Hepatic stellate cell (primary cell): ENCODE data around the gene LRGUK.
A peak's percentile ranks its signal among the peaks of the same experiment; 100 is the strongest.
"Not testable (repeated sequence)": the region's sequence is repeated elsewhere in the genome, so short reads cannot be mapped to it uniquely, and the experiment has no call there.

ENCODE experiments used
- DNase-seq: peaks from one replicate; pipeline ENCODE4 v3.0.0; 2011; ENCODE audit warnings: low spot score

Gene LRGUK

DNA sequence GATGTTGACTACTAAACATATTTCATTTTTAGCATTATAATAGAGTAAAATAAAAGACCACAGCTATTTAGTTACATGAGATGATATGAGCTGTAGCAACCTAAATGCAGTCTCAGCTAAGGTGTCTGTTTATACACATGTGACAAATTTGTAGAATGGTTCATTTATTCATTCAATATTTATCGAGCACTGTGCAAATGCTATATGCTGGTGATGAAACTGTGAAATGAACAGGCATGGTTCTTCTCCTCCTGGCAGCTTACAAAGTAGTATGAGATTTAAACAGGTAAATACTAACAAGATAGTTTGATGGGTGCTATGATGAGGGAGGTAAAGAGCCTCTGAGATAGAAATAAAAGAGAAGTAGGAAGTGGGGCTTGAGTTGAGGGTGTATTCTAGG lies 60.8 kb downstream of the LRGUK start:
- DNase-seq: no peak

DNA sequence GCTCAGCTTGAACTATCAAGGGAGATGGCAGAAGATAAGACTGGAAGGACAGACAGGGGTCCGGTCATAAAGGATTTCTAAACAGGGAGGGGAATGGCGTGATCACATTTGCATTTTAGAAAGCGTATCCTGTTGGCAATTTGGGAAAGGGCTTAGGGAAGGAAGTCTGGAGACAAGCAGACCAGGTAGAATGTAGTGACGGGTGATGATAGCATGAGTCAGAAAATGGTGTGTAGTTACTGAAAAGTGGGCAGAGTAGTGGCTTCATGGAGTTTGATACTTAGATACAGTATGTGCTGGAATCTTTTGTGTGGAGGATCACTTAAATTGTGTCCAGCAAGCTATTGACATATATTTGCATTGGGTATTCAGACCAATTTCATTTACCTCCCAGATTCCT lies 61.2 kb downstream of the LRGUK start:
- no peak for DNase-seq

DNA sequence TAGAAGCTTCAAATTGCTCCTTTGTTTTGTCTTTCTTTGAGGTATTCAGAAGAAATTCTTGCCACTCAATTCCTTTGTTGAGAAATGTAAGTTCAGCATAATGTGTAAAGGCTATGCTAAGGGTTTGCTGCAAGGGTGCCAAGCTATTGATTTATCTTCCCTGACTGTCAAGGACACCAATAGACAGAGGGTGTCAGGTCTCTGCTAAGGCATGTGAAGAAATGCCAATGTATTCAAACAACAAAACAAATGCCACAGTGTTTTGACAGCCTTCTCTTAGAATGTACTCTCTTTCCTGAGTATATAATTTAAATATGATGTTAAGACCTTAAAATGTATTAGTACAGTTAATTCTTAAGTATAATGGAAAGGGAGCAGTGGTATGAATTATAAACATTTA lies 62.4 kb downstream of the LRGUK start:
- DNase-seq: no peak

DNA sequence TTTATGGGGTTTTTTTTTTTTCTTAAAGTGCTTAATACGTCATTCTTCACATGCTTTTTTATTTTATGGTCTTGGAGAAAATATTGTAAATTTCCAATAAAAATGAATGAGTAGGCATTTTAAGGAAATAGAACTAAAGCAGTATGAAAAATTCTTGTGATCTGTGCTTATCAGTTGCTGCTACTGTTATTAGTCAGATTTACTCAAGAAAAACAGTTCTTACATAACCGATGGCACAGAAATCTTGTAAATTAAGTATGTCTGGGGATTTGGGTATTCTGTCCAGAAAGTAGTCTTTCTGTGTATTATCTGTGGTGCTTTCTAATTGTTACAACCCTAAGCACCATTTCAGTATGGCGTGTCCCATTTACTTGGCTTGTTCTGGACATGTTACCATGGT lies 64.7 kb downstream of the LRGUK start:
- DNase-seq: no peak

DNA sequence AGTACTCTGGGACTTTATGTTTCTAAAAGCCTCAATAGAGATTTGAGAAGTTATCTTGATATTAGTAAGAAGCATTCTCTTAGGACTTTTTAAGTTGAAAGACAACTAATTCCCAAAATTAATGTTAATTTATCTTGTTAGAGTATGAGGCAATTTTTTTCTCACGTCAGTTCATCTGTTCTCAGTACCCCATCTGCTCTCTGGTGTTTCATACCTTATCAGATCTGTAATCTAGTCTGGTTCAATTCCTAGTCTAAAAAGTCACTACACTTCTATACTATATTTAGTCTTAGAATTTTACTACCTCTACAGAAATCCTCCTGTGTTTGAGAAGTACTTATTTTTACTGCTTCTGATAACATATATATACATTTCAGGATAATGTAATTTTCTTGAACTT lies 66.1 kb downstream of the LRGUK start:
- no peak for DNase-seq

DNA sequence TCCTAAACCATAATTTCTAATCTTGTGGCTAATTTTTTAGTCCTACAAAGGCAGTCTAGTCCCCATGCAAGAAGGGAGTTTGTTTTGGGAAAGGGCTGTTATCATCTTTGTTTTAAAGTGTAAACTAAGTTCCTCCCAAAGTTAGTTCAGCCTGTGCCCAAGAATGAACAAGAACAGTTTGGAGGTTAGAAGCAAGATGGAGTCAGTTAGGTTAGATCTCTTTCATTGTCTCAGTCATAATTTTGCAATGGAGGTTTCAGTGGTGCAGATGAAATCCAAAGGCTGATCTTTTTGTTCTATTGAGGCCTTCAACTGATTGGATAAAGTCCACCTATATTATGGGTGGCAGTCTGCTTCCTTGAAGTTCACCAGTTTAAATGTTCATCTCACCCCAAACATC lies 68.1 kb downstream of the LRGUK start:
- no peak for DNase-seq

DNA sequence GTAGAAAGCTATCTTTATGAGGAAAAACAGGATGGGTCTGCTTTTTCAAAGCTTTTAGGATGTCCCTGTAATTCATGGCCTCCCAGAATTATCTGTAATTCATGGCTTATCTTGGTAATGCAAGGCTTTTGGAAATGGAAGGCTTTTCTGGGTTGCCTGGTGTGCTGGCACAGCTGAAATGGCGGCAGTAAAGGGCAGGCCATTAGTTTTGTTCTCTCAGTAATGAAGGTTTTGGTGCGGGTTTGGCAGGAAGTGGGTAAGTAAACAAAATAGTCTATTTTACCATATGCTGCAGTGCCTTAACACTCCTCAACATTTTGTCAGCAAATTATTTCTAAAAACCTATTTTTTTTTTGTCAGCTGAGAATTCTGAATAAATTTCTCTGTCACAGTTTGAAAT lies 69.3 kb downstream of the LRGUK start:
- no peak for DNase-seq

DNA sequence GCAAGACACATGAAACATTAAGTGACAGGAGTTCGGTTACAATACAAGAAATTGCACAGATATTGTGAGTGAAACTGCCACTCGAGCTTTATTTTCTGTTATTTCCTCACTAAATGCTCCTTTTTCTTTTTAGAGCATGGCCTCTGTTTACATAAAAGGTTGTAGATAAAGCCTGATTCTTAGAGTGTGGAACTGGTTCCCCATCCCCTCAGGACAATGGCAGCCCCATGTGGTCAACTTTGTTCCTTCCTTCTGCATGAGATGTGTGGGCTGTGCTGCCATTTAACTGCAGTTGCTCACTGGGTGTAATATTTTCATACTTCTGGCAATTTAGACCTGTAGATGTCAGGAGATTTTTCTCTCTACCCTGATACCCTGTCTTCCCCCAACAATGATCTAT lies 70.2 kb downstream of the LRGUK start:
- DNase-seq: no peak

DNA sequence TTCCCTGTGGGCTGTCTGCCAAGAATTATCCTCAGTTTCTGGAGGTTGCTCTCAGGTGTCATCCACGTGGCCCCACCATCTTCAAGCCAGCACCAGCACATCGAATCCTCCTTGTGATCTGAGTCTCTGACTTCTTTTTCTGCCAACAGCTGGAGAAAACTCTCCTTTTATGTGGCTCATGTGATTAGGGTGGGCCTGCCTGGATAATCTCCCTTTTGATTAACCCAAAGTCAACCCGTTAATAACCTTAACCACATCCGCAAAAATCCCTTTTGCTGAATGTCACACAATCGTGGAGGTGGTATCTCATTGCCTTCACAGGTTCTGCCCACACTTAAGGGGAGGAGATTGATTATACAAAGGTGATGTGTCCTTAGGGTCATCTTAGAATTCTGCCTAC lies 73.8 kb downstream of the LRGUK start:
- DNase-seq: no peak

DNA sequence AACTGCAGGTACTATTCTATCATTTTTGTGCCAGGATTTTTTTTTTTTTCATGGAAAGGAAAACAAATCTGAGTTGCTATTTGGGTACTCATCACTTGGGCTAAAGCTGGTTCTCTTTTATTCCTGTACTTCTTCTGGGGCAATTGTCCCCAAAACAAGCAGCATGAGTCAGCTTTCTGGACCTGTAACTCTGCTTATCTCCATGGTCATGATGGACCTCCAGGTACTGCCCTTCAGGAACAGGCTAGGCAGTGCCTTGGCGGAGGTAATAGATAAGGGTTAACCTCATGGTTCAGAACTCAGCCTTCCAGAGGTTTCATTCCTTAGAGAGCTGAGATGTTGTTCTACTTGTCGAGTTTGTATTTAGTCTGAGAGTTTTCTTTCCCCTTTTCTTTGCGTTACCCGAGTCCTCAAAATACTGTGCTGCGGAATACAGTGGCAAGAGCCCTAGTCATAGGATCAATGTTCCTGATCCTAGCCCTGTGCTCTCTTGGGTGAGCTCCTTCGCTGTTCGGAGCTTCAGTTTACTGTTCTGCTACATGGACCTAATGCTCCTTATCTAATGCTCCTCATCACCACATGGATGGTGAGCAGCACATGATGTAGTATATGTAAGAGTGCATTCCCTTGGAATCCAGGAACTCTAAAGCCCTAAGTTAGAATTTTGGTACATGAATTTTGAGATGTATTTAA lies 74.6 kb downstream of the LRGUK start:
- DNase-seq: no peak

DNA sequence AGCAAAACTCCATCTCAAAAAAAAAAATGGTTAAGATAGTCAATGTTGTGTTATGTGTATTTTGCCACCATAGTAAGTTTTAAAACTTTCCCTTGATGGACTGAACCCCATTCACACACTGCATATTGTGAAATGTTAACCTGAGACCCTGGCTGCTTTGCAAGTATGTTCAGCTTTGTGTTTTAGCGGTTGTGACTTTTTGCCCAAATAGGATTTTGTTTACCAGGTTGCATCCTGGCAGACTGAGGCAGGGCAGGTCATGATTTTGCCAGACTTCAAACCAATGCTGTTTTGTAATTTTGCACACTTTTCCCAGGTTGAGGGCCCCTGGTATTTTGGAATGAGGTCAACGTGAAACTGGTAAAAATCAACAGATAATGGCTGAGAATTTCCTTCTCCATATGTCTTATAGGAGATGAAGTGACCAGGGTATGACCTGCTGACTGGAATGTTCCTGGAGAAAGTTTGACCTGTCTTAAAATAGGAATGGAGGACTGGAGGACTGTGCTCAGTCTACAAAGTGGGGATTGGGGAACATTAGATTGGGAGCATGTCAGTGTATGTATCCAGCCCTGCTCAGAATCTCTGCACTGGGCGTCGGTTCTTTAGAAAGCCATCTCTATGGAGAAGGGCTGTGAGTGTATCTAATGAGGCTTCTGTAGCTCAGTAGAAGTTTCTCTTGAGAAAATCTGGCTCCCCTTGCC lies 76.2 kb downstream of the LRGUK start:
- no peak for DNase-seq

DNA sequence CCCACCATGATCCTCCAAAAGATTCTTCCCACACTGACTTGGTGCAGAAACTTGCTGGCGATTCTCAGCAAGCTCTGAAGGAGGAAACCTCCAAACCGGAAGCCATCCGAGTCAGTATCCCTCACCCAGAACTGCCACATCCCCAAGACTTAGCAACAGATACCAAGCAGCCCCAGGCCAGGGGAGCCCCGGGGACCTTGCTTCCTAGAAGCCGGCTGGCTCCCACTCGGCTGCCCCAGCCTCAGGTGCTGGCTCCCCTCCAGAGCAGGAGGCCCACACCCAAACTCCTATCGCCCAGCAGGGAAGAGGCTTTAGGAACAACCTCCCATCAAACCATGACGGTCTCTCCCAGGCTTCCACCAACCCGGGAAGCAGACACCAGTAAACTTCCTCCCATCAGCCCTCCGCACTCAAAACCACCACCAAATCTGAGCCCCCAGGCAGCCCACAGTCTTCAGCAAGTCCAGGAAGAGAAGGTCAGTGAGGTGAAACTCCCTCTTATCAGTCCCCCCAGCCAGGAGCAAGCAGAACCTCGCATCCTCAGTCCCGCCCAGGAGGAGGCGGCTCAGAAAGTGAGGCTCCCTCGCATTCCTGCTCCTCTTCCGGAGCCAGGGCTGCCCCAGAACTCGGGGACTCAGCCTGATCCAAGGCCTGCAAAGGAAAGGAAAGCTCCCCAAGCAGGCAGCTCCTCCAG lies 82.3 kb downstream of the LRGUK start:
- no peak for DNase-seq

DNA sequence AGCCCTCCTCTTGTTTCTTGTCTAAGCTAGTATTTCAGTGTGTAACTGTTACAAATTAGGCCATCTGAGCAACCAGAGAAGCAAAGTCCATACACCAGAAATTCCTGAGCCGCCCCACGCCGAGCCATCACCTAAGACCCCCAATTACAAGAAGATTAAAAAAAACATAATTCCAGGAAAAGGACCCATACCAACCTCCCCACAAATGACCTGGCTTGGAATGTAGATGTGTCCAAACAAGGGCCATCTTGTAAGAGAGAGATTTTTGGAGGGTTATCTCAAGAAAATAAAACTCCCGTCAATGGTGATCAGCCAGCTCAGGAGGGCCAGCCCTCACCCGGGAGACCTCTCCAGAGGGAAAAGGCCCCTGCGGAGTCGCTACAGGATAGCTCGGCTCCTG lies 83.1 kb downstream of the LRGUK start:
- no peak for DNase-seq

DNA sequence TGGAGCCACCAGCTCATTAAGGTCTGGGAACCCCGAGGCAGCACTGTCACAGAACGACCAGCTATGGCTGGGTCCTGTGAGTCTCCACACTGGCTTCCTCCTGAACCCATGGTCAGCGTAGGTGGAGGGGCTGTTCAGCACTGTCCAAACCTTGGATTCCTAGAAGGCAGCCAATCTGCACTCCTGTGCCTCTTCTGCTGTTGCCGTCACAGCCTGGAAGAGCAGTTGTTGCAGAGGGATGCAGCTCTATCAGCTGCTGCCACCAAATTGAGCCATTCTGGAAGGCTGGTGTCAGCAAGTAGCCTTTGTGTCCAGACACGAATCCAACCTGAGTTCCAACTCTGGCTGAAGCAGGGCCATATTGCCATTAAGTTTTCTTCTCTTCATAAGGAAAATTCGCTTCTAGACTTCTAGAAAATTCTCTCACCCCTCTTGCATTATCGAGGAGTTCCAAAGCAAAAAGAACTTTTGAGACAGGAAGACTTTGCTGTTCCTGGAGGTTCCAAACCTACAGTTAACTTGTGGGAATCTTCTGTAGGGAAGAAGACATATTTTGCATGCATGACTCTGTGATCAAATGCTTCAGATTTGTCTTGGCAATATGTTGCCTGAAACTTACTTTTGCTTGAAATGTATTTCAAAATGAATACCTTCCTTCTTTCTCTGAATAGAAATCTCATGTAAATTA lies 84.0 kb downstream of the LRGUK start:
- DNase-seq: no peak

DNA sequence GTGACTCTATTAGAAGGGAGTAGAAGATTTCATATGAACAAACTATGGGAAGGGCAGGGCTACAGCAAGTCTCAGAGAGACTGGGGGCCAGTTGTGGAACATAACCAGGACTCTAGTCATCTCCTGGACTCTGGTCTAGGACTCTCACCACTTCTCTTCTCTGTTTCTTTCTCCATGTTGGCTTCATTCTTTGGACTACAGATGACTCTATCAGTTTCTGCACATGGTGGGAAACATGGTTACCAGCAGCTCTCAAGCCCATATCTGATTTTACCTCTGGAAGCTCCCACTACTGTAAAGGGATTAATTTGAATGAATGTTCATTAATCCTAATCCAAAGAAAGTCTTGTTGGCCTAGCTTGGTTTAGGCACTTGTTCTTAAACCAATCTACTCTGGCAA lies 84.7 kb downstream of the LRGUK start:
- no peak for DNase-seq

DNA sequence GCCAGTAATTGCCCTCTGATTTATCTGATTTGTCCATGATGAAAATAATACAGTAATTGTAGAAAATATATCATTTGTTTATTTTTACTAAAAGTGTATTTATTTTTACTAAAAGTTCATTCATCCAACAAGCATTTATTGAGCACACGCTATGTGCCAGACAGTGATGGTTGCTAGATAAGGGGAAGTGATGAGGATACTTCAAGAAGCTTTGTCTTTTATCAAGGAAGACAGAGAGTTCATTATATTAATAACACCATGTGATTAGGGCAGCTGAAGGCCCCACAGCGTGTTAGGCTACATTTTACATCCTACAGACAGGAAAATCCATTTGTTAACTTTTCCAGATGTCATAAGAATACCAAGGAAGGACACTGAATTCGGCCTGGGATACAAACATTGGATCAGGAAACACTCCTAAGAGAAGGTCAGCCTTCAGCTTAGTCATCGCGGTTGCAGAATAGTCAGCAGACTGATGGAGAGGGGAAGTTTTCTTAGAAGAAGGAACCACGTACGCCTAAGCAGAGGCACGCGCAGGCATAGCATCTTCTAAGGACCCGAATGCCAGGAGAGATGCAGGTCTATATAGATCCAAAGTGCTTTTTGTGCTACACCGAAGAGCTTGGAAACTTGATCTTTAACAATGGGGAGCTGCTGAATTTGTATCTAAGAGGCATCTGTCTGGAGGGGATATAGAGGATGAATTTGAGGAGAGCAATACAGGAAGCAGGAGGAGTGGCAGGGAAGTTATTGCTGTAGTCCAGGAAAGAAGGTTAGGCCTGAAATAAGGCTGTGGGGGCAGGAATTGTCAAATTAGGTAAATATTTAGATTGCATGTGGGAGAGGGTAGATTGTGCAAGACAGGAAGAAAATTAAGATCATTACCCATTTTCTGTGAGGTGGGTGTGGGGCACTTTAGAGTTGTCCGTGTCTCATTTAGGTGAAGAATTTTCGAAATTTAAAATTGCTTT lies 85.7 kb downstream of the LRGUK start:
- peak; percentile 15 for DNase-seq

DNA sequence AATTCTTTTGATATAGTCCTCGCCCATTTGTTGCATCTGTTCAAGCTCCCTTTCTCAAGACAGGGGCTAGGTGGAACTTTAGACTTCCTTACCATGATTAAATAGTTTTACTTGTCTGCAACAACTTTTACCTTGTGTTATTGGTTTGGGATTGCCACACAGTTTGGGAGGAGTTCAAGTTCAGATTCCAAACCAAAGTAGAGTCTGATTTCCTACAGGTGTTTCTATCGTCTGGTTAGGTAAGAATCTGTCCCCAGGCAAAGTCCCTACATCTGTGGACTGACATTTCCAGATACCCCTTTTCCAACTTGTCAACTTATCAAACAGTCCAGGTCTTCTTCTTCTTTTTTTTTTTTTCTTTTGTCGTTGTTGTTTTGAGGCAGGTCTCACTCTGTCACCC lies 93.1 kb downstream of the LRGUK start:
- DNase-seq: no peak

DNA sequence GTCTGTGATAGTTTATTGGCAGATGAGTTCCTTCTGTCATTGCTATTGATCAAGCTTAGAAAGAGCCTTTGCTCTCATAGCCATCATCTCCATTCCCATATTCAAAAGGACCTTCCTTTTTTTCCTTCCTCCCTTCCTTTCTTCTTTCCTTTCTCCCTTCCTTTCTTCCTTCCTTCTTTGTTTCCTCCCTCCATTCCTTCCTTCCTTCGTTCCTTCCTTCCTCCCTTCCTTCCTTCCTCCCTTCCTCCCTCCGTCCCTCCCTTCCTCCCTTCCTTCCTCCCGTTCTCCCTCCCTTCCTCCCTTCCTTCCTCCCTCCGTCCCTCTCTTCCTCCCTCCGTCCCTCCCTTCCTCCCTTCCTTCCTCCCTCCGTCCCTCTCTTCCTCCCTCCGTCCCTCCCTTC lies 104.2 kb downstream of the LRGUK start:
- not testable (repeated sequence) for DNase-seq

DNA sequence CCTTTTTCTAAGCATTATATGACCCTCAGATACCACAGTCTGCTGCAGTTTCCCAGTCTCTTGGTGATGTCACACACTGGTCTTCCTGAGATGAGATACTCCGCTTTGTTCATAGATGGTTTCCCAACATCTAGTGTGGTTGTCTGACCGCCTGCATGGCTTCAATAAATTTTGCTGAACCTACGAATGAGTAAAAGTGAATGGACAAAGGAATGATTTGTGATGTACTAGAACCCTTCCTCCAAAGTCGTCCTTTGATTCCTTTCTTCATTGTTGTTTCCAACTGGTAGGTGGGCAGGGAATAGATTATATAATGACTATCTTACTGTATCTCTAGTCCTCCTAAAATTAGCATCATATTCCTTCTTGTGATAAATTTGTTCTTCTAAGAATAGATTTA lies 107.1 kb downstream of the LRGUK start:
- DNase-seq: no peak

DNA sequence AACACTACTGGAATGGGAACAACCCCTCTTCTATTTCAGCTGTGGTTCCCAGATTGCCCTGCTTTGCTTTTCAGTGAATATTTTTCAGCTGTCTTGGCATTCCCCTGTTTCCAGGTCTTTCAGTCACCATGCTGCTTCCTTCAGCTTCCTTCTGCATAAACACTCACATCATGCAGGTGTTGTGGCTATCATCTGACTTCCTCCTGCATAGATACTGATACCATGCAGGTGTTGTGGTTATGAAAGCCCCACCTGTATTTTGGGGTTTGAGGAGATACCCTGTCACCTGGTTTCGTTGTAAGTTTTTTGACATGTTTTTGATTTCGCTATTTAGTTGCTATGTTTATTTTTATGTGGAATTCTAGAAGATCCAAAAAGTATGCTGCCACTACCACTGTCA lies 118.1 kb downstream of the LRGUK start:
- DNase-seq: no peak

DNA sequence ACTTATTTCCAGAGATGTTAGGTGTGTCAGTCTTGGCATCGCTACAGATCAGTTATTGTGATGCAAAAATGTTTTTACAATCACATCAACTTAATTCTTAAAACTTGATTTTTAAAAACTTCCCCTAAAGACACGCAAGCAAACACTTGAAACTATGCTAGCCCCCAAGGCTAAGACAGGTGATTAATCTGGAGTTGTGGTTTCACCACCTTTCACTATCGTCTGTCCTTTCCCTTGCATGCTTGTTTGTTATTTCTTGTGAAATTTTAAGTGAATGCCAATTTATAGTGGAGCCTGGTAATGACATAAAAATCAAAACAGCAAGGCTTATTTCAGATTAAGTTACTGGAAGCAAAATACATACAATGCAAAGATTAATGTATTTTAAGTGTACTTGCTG lies 119.2 kb downstream of the LRGUK start:
- DNase-seq: no peak

DNA sequence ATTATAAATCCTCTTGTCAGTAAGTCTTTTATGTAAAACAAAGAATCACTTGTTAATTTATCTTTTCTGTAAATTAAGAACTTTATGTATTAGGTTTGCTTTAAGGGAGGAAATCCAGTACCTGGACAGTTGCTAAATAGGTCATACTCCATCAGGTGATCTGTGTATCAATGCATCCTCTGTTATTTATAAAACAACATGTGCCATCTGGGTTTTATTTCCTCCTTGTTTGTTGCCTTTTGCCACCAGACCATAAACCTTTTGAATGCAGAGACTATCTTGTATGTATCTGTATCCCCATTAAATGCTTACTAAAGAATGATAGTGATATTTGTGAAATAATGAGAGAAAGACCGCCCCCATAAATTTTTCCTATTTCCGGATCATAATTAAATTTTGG lies 119.6 kb downstream of the LRGUK start:
- DNase-seq: no peak
